IMR-90 (cell line): ENCODE measurements around the gene PDE4A. TPM values are rescaled to one million over a fixed set of nuclear protein-coding genes. Genes with fewer than 3 reads are reported as not detected.

Experiments
- ATAC-seq: fragments of 200-7000 bp; cut with Tn5 transposase; 2 replicates; pipeline ENCODE4 v1.9.1; 2020; ENCODE audit warnings: low read depth, mild to moderate bottlenecking, moderate library complexity
- BruUV-seq: library from RNA; stranded (reverse); fragments of 400-500 nt; replicated peaks from 2 replicates; lab custom pipeline; 2021; lab: Mats Ljungman, UMichigan
- CTCF ChIA-PET: fragments of 300-600 bp; formaldehyde crosslinking; extraction: SDS; loops from one replicate; lab custom pipeline; 2021; ENCODE audit warnings: antibody characterized with exemption; lab: Yijun Ruan, JAX
- POLR2A ChIA-PET: fragments of 300-600 bp; sonication (Branson Sonifier 250); formaldehyde crosslinking; loops from one replicate; lab custom pipeline; 2022; ENCODE audit warnings: antibody characterized with exemption; ENCODE audit not compliant: unreplicated experiment; lab: Charles Lee
- DNase-seq: peaks from one replicate; pipeline ENCODE4 v3.0.0; 2013
- H2AFZ ChIP-seq: replicated peaks from 2 replicates; pipeline ENCODE3; 2013; ENCODE audit warnings: low read length, mild to moderate bottlenecking; ENCODE audit not compliant: poor library complexity
- H2AK5ac ChIP-seq: 2 replicates; pipeline ENCODE4 v1.6.1; 2013; ENCODE audit warnings: low read depth, low read length, inconsistent platforms
- H2AK9ac ChIP-seq: replicated peaks from 2 replicates; pipeline ENCODE3; 2013; ENCODE audit warnings: mild to moderate bottlenecking, low read depth, low read length, moderate library complexity; ENCODE audit not compliant: poor library complexity
- H2BK120ac ChIP-seq: 2 replicates; pipeline ENCODE4 v1.6.1; 2013; ENCODE audit warnings: low read depth, low read length, inconsistent platforms
- H2BK15ac ChIP-seq: 3 replicates; pipeline ENCODE4 v1.6.1; 2013; ENCODE audit warnings: low read depth, low read length, inconsistent platforms
- H2BK20ac ChIP-seq: 2 replicates; pipeline ENCODE4 v1.6.1; 2013; ENCODE audit warnings: low read depth, mild to moderate bottlenecking, inconsistent platforms, low read length, moderate library complexity
- H2BK5ac ChIP-seq: 2 replicates; pipeline ENCODE4 v1.6.1; 2013; ENCODE audit warnings: mild to moderate bottlenecking, low read depth, low read length, inconsistent platforms; ENCODE audit not compliant: poor library complexity, severe bottlenecking
- H3K14ac ChIP-seq: replicated peaks from 2 replicates; pipeline ENCODE4 v1.6.1; 2013; ENCODE audit warnings: low read depth, low read length, inconsistent platforms
- H3K18ac ChIP-seq: 2 replicates; pipeline ENCODE4 v1.6.1; 2013; ENCODE audit warnings: low read depth, low read length, control low read depth
- H3K23ac ChIP-seq: 2 replicates; pipeline ENCODE4 v1.6.1; 2013; ENCODE audit warnings: low read depth, low read length, inconsistent platforms
- H3K27ac ChIP-seq: 2 replicates; pipeline ENCODE4 v1.5.1; 2013; ENCODE audit warnings: mild to moderate bottlenecking, control low read depth, low read length; ENCODE audit not compliant: insufficient read depth
- H3K27me3 ChIP-seq: 2 replicates; pipeline ENCODE4 v1.6.1; 2013; ENCODE audit warnings: low read length; ENCODE audit not compliant: control insufficient read depth, insufficient read depth
- H3K36me3 ChIP-seq: 2 replicates; pipeline ENCODE4 v1.6.1; 2013; ENCODE audit warnings: low read length, mixed read lengths; ENCODE audit not compliant: control insufficient read depth, insufficient read depth
- H3K4ac ChIP-seq: 2 replicates; pipeline ENCODE4 v1.6.1; 2013; ENCODE audit warnings: low read depth, low read length, inconsistent platforms
- H3K4me1 ChIP-seq: 2 replicates; pipeline ENCODE4 v1.6.1; 2013; ENCODE audit warnings: low read length, mixed read lengths; ENCODE audit not compliant: control insufficient read depth, insufficient read depth
- H3K4me2 ChIP-seq: 2 replicates; pipeline ENCODE4 v1.6.1; 2013; ENCODE audit warnings: low read depth, mild to moderate bottlenecking, control low read depth, low read length, moderate library complexity
- H3K4me3 ChIP-seq: 2 replicates; pipeline ENCODE4 v1.5.1; 2013; ENCODE audit warnings: low read depth, mild to moderate bottlenecking, control low read depth, low read length, moderate library complexity; ENCODE audit not compliant: insufficient read depth
- H3K56ac ChIP-seq: 2 replicates; pipeline ENCODE4 v1.6.1; 2013; ENCODE audit warnings: low read length, inconsistent platforms; ENCODE audit not compliant: insufficient read depth; ENCODE audit errors: extremely low read depth
- H3K79me1 ChIP-seq, 2 experiments: 2 replicates each; pipeline ENCODE4 v1.6.1; 2013; ENCODE audit warnings: low read length in 2 of 2, inconsistent platforms in 1 of 2, low read depth in 1 of 2
- H3K9ac ChIP-seq: 2 replicates; pipeline ENCODE4 v1.6.1; 2013; ENCODE audit warnings: low read depth, low read length, control low read depth
- H3K9me1 ChIP-seq: 2 replicates; pipeline ENCODE4 v1.6.1; 2013; ENCODE audit warnings: low read length, inconsistent platforms; ENCODE audit not compliant: insufficient read depth
- H3K9me3 ChIP-seq: 2 replicates; pipeline ENCODE4 v1.6.1; 2013; ENCODE audit warnings: low read length; ENCODE audit not compliant: control insufficient read depth, insufficient read depth
- H4K20me1 ChIP-seq: 2 replicates; pipeline ENCODE4 v1.6.1; 2013; ENCODE audit warnings: low read length, inconsistent platforms; ENCODE audit not compliant: insufficient read depth
- H4K5ac ChIP-seq: 2 replicates; pipeline ENCODE4 v1.6.1; 2013; ENCODE audit warnings: mild to moderate bottlenecking, low read depth, low read length, control low read depth
- H4K8ac ChIP-seq, 2 experiments: 2 replicates each; pipeline ENCODE4 v1.6.1; 2013; ENCODE audit warnings: low read depth in 2 of 2, low read length in 2 of 2, control low read depth in 1 of 2, inconsistent platforms in 1 of 2
- H4K91ac ChIP-seq: 2 replicates; pipeline ENCODE4 v1.6.1; 2013; ENCODE audit warnings: low read depth, low read length, inconsistent platforms; ENCODE audit not compliant: insufficient read depth
- CTCF ChIP-seq: conservative IDR thresholded peaks from 2 replicates; pipeline ENCODE4 v1.5.1; 2012; ENCODE audit warnings: mild to moderate bottlenecking, low read depth, low read length, improper control_type of control experiment
- FOS ChIP-seq: fragments of 150-350 bp; IDR thresholded peaks from 2 replicates; pipeline ENCODE4 v1.6.1; 2016; ENCODE audit warnings: low read depth, low read length
- RAD21 ChIP-seq: IDR thresholded peaks from 2 replicates; pipeline ENCODE4 v1.6.1; 2012; ENCODE audit warnings: low read length, improper control_type of control experiment
- SMC3 ChIP-seq: fragments of 150-350 bp; IDR thresholded peaks from 2 replicates; pipeline ENCODE4 v1.6.1; 2016; ENCODE audit warnings: low read depth, mild to moderate bottlenecking, antibody characterized with exemption, low read length, moderate library complexity
- WGBS, 2 experiments: methylation state at CpG; one replicate each; pipeline versions ENCODE4 v1.1.5 to v1.1.7; 2013; ENCODE audit warnings: missing lambda C conversion rate in 2 of 2; ENCODE audit not compliant: insufficient read length in 1 of 2; ENCODE audit errors: extremely low coverage in 2 of 2; 5-methylcytosine and 5-hydroxymethylcytosine counted together
- dilution Hi-C: fragments of 300-500 bp; cut with HindIII; formaldehyde crosslinking; loops from one replicate; pipeline ENCODE4 v1.14.3; 2018; ENCODE audit warnings: low sequenced_read_pairs; ENCODE audit not compliant: unreplicated experiment
- in situ Hi-C: fragments of 300-500 bp; cut with MboI; formaldehyde crosslinking; loops from 3 replicates; pipeline ENCODE4 v1.14.3; 2019; ENCODE audit warnings: low sequenced_read_pairs, inconsistent platforms, mixed read lengths
- intact Hi-C: fragments of 100-400 bp; cut with micrococcal nuclease; formaldehyde crosslinking; loops from 2 replicates; pipeline ENCODE4 v1.10.0; 2022
- polyA plus RNA-seq, 3 experiments: library from polyadenylated mRNA; depleted of rRNA; stranded (reverse); fragments of >200 nt; gene quantifications; 2 replicates each; pipeline ENCODE4 v1.2.3, GENCODE V29; 2012; ENCODE audit warnings: low replicate concordance in 1 of 3
- total RNA-seq: library from RNA; depleted of rRNA; stranded (reverse); fragments of >200 nt; gene quantifications from 2 replicates; pipeline ENCODE4 v1.2.3, GENCODE V29; 2012

Gene PDE4A
- total and polyA plus RNA-seq, 2 of the 4 experiments (the other 2 are of a cell fraction) = 1.8 to 7.0 TPM

GRCh38 chr19:10510301-10510802 is 90.0 kb downstream of the PDE4A start:
- H2AFZ ChIP-seq = peak overlapping the region; percentile 6
- H3K27me3 ChIP-seq = peaks cover 26% of the 10 kb centered on the region
- no peak for TF ChIP-seq FOS
- TF ChIP-seq RAD21 = 0 out of 2 replicates have a peak, but pooled peaks have one; percentile 10
- TF ChIP-seq SMC3 = peak; percentile 37; the same call in 1 of the 2 replicates
- peak; percentile 47 for TF ChIP-seq CTCF
- DNase-seq (no peak), ATAC-seq (peak; percentile 26)
- no peak overlapping the region for H4K91ac ChIP-seq
- H4K5ac ChIP-seq = no peak overlapping the region
- dilution Hi-C loops (no loop called here), intact Hi-C loops (no loop called here), in situ Hi-C loops (no loop called here)
- H2AK9ac ChIP-seq = no peak overlapping the region
- H2BK120ac ChIP-seq = no peak overlapping the region
- no peaks in the 10 kb centered on the region for H4K20me1 ChIP-seq
- no peaks in the 10 kb centered on the region; a peak in 1 of 4 replicates for H3K79me1 ChIP-seq
- no peak overlapping the region for H2AK5ac ChIP-seq
- no peak overlapping the region for H3K18ac ChIP-seq
- no peak overlapping the region for H3K14ac ChIP-seq
- ChIA-PET CTCF (interaction anchor here (1.0 kb wide), 1 partner anchor 12 kb away, joined by 3 read pairs; no protein-coding TSS in a partner anchor), POLR2A (no interaction called here)
- H3K36me3 ChIP-seq = no peaks in the 10 kb centered on the region
- H2BK20ac ChIP-seq = no peak overlapping the region
- no peak overlapping the region for H3K27ac ChIP-seq
- H3K9ac ChIP-seq = no peak overlapping the region
- no peak overlapping the region for H4K8ac ChIP-seq
- no peak overlapping the region for H3K4me3 ChIP-seq
- WGBS, 2 experiments = 6% methylated on average over 7 of the region's 15 CpGs; no CpG with 5 or more reads in 1 of the 2 experiments
- H3K4me1 ChIP-seq = no peaks in the 10 kb centered on the region; the same call in 1 of the 2 replicates
- 0 out of 2 replicates have a peak, but pooled peaks cover 3% of the 10 kb centered on the region for H3K9me1 ChIP-seq
- no peak overlapping the region for H2BK15ac ChIP-seq
- H2BK5ac ChIP-seq = no peak overlapping the region
- H3K56ac ChIP-seq = no peak overlapping the region
- H3K4ac ChIP-seq = no peak overlapping the region
- H3K23ac ChIP-seq = no peak overlapping the region
- no TSS peak for BruUV-seq
- no peaks in the 10 kb centered on the region for H3K9me3 ChIP-seq
- H3K4me2 ChIP-seq = no peak overlapping the region
